ENCODE results near the gene C16orf90. TPM values are rescaled to one million over a fixed set of nuclear protein-coding genes. Genes with fewer than 3 reads are reported as not detected.

Gene C16orf90
- total and polyA plus RNA-seq, 7 donors = not detected

- DNase-seq (no peak), ATAC-seq (peak in 2 of 4 donors; percentile 36 to 72)
- Histone ChIP-seq H3K27me3 (ENCODE audit: insufficient read depth in 3 of 3, low read length in 2 of 3) (no peaks in the 10 kb centered on the region), H3K4me3 (no peak overlapping the region), H3K9me3 (no peaks in the 10 kb centered on the region), H3K4me1 (peaks cover 27% of the 10 kb centered on the region), H3K36me3 (ENCODE audit: insufficient read depth in 1 of 2, low read depth in 1 of 2) (peaks cover 0 to 45% of the 10 kb centered on the region in 2 donors), H3K27ac (no peak overlapping the region)
- WGBS, 3 donors = 18 to 24% (median 18%) methylated on average over 4 of the region's 4 CpGs
- no peak for TF ChIP-seq CTCF (IDR thresholded peaks at IDR 0.05)
- intact Hi-C loops (cut with DNase I) = loop anchor here in 1 of 2 donors (10.0 kb wide), 1 partner anchor 218 kb away; no protein-coding TSS in a partner anchor
Observed at GRCh38 chr16:3536851-3537250, 41.6 kb upstream of the C16orf90 start.

- Histone ChIP-seq H3K4me3 (no peak overlapping the region), H3K9me3 (no peaks in the 10 kb centered on the region), H3K27me3 (ENCODE audit: insufficient read depth in 3 of 3, low read length in 2 of 3) (no peaks in the 10 kb centered on the region), H3K27ac (no peak overlapping the region), H3K4me1 (peaks cover 27% of the 10 kb centered on the region), H3K36me3 (ENCODE audit: insufficient read depth in 1 of 2, low read depth in 1 of 2) (peaks cover 0 to 50% of the 10 kb centered on the region in 2 donors)
- ATAC-seq (no peak), DNase-seq (no peak)
- intact Hi-C loops (cut with DNase I) = loop anchor here in 1 of 2 donors (10.0 kb wide), 1 partner anchor 218 kb away; no protein-coding TSS in a partner anchor
- 20 to 40% (median 37%) methylated on average over 3 of the region's 3 CpGs for WGBS, 3 donors
- TF ChIP-seq CTCF (IDR thresholded peaks at IDR 0.05) = no peak
Observed at GRCh38 chr16:3536271-3536731, 41.0 kb upstream of the C16orf90 start.

- DNase-seq (no peak), ATAC-seq (no peak)
- Histone ChIP-seq H3K4me3 (no peak overlapping the region), H3K36me3 (ENCODE audit: insufficient read depth in 1 of 2, low read depth in 1 of 2) (peaks cover 0 to 56% of the 10 kb centered on the region in 2 donors), H3K27me3 (ENCODE audit: insufficient read depth in 3 of 3, low read length in 2 of 3) (no peaks in the 10 kb centered on the region), H3K4me1 (peaks cover 22% of the 10 kb centered on the region), H3K27ac (no peak overlapping the region), H3K9me3 (no peaks in the 10 kb centered on the region)
- WGBS, 3 donors = 84 to 96% (median 88%) methylated on average over 10 of the region's 10 CpGs
- TF ChIP-seq CTCF (IDR thresholded peaks at IDR 0.05) = no peak
- intact Hi-C loops (cut with DNase I) = loop anchor here in 1 of 2 donors (10.0 kb wide), 1 partner anchor 221 kb away; no protein-coding TSS in a partner anchor
Observed at GRCh38 chr16:3534126-3534525, 38.8 kb upstream of the C16orf90 start.

- TF ChIP-seq CTCF (IDR thresholded peaks at IDR 0.05) = no peak
- DNase-seq (no peak), ATAC-seq (no peak)
- H3K36me3 ChIP-seq (ENCODE audit: insufficient read depth in 1 of 2, low read depth in 1 of 2) = peaks cover 0 to 64% of the 10 kb centered on the region in 2 donors
- intact Hi-C loops (cut with DNase I) = loop anchor here in 1 of 2 donors (10.0 kb wide), 1 partner anchor 222 kb away; no protein-coding TSS in a partner anchor
- no peaks in the 10 kb centered on the region for H3K9me3 ChIP-seq
- H3K27ac ChIP-seq = no peak overlapping the region
- no peaks in the 10 kb centered on the region for H3K27me3 ChIP-seq (ENCODE audit: insufficient read depth in 3 of 3, low read length in 2 of 3)
- no peak overlapping the region for H3K4me3 ChIP-seq
- WGBS, 3 donors = 86 to 91% (median 89%) methylated on average over 12 of the region's 12 CpGs
- peaks cover 15% of the 10 kb centered on the region for H3K4me1 ChIP-seq
Observed at GRCh38 chr16:3532741-3533140, 37.5 kb upstream of the C16orf90 start.

All from psoas muscle (tissue), 8 donors.